Mesenchymal stem cell (in vitro differentiated cells and primary cell): Measurements from ENCODE around the gene PLD1.
A peak's percentile ranks its signal among the peaks of the same experiment; 100 is the strongest.

ENCODE experiments used
- DNase-seq: peaks from one replicate; pipeline ENCODE4 v3.0.0-alpha.2; 2013
- H2AFZ ChIP-seq: one replicate; pipeline ENCODE4 v1.6.1; 2013; ENCODE audit warnings: low read depth, mild to moderate bottlenecking, control low read depth, inconsistent platforms, low read length, moderate library complexity
- H2AK5ac ChIP-seq: 2 replicates; pipeline ENCODE4 v1.6.1; 2013; ENCODE audit warnings: low read length, moderate library complexity, mild to moderate bottlenecking, inconsistent platforms; ENCODE audit not compliant: severe bottlenecking
- H2BK120ac ChIP-seq: one replicate; pipeline ENCODE4 v1.6.1; 2013; ENCODE audit warnings: low read depth, mild to moderate bottlenecking, inconsistent platforms, low read length, moderate library complexity
- H2BK12ac ChIP-seq, 2 experiments: one replicate each; pipeline ENCODE4 v1.6.1; 2013; ENCODE audit warnings: inconsistent platforms in 2 of 2, low read length in 2 of 2, mild to moderate bottlenecking in 2 of 2, moderate library complexity in 2 of 2, control low read depth in 1 of 2
- H2BK15ac ChIP-seq: one replicate; pipeline ENCODE4 v1.6.1; 2013; ENCODE audit warnings: mild to moderate bottlenecking, low read depth, inconsistent platforms; ENCODE audit not compliant: poor library complexity, severe bottlenecking
- H2BK5ac ChIP-seq: 2 replicates; pipeline ENCODE4 v1.6.1; 2013; ENCODE audit warnings: low read depth, mild to moderate bottlenecking, low read length, control low read depth, inconsistent platforms; ENCODE audit not compliant: poor library complexity, severe bottlenecking
- H3K14ac ChIP-seq, 2 experiments: one replicate each; pipeline ENCODE4 v1.6.1; 2013; ENCODE audit warnings: inconsistent platforms in 2 of 2, low read length in 2 of 2, control low read depth in 1 of 2, mild to moderate bottlenecking in 1 of 2, moderate library complexity in 1 of 2
- H3K18ac ChIP-seq, 2 experiments: one replicate each; pipeline ENCODE4 v1.6.1; 2013; ENCODE audit warnings: inconsistent platforms in 2 of 2, low read length in 2 of 2, control low read depth in 1 of 2, low read depth in 1 of 2, mild to moderate bottlenecking in 1 of 2
- H3K23ac ChIP-seq, 2 experiments: one replicate each; pipeline ENCODE4 v1.6.1; 2013; ENCODE audit warnings: inconsistent platforms in 2 of 2, low read length in 2 of 2, mild to moderate bottlenecking in 2 of 2, moderate library complexity in 2 of 2, control low read depth in 1 of 2
- H3K27ac ChIP-seq: 2 replicates; pipeline ENCODE4 v1.5.1; 2013; ENCODE audit warnings: mild to moderate bottlenecking, moderate library complexity, low read length, control low read depth, inconsistent platforms; ENCODE audit not compliant: poor library complexity, severe bottlenecking
- H3K27me3 ChIP-seq, 2 experiments: 2 replicates each; pipeline versions ENCODE4 v1.6.1 to v1.7.0; 2013; ENCODE audit warnings: low read length in 2 of 2, mild to moderate bottlenecking in 2 of 2, moderate library complexity in 2 of 2, control low read depth in 1 of 2, inconsistent platforms in 1 of 2; ENCODE audit not compliant: control insufficient read depth in 1 of 2, insufficient read depth in 1 of 2
- H3K36me3 ChIP-seq, 2 experiments: 2 replicates each; pipeline versions ENCODE4 v1.6.1 to v1.7.0; 2013; ENCODE audit warnings: low read length in 2 of 2, control low read depth in 1 of 2, inconsistent platforms in 1 of 2, low read depth in 1 of 2, mild to moderate bottlenecking in 1 of 2; ENCODE audit not compliant: insufficient read depth in 2 of 2, control insufficient read depth in 1 of 2
- H3K4ac ChIP-seq, 2 experiments: one replicate each; pipeline ENCODE4 v1.6.1; 2013; ENCODE audit warnings: inconsistent platforms in 2 of 2, low read length in 2 of 2, mild to moderate bottlenecking in 2 of 2, moderate library complexity in 2 of 2, control low read depth in 1 of 2, low read depth in 1 of 2
- H3K4me1 ChIP-seq: 2 replicates; pipeline ENCODE4 v1.6.1; 2013; ENCODE audit warnings: low read depth, low read length, control low read depth; ENCODE audit not compliant: control insufficient read depth, insufficient read depth
- H3K4me2 ChIP-seq: 2 replicates; pipeline ENCODE4 v1.6.1; 2013; ENCODE audit warnings: low read length, mild to moderate bottlenecking, inconsistent platforms; ENCODE audit not compliant: poor library complexity, severe bottlenecking
- H3K4me3 ChIP-seq, 2 experiments: 2 replicates each; pipeline versions ENCODE4 v1.5.1 to v1.7.0; 2013; ENCODE audit warnings: low read length in 2 of 2, mild to moderate bottlenecking in 2 of 2, control low read depth in 1 of 2, low read depth in 1 of 2; ENCODE audit not compliant: insufficient read depth in 1 of 2
- H3K79me1 ChIP-seq: replicated peaks from 2 replicates; pipeline ENCODE4 v1.6.1; 2013; ENCODE audit warnings: mild to moderate bottlenecking, control low read depth, low read length, inconsistent platforms; ENCODE audit not compliant: poor library complexity, severe bottlenecking
- H3K9ac ChIP-seq: 2 replicates; pipeline ENCODE4 v1.7.0; 2013; ENCODE audit warnings: mild to moderate bottlenecking, low read length, moderate library complexity
- H3K9me3 ChIP-seq: 2 replicates; pipeline ENCODE4 v1.7.0; 2013; ENCODE audit warnings: mild to moderate bottlenecking, low read length; ENCODE audit not compliant: control insufficient read depth
- H4K8ac ChIP-seq: one replicate; pipeline ENCODE4 v1.6.1; 2013; ENCODE audit warnings: inconsistent platforms, mild to moderate bottlenecking, low read length, moderate library complexity
- H4K91ac ChIP-seq: one replicate; pipeline ENCODE4 v1.6.1; 2013; ENCODE audit warnings: mild to moderate bottlenecking, low read length, inconsistent platforms
- WGBS: methylation state at CpG from one replicate; pipeline ENCODE4 v1.1.7; 2013; ENCODE audit warnings: mixed read lengths; 5-methylcytosine and 5-hydroxymethylcytosine counted together

PLD1 gene

GRCh38 chr3:171744158-171744741, 66.0 kb downstream of the PLD1 start:
- H3K4me3 ChIP-seq = no peak overlapping the region
- no peak overlapping the region for H2BK15ac ChIP-seq
- no peak overlapping the region for H2BK12ac ChIP-seq
- 94% methylated on average over 5 of the region's 5 CpGs for WGBS
- peaks cover 9% of the 10 kb centered on the region for H3K4me1 ChIP-seq
- H3K14ac ChIP-seq = peak overlapping the region in 1 of 2 experiments; percentile 51
- no peaks in the 10 kb centered on the region for H3K27me3 ChIP-seq
- peaks cover 29% of the 10 kb centered on the region for H3K79me1 ChIP-seq
- no peak overlapping the region for H3K18ac ChIP-seq
- no peak overlapping the region for H3K9ac ChIP-seq
- H4K8ac ChIP-seq = no peak overlapping the region
- no peak overlapping the region for H2BK120ac ChIP-seq
- peaks cover 0 to 11% of the 10 kb centered on the region in 2 experiments for H3K36me3 ChIP-seq
- H3K23ac ChIP-seq = no peak overlapping the region
- no peak overlapping the region for H2AFZ ChIP-seq
- H3K27ac ChIP-seq = no peak overlapping the region
- no peak overlapping the region for H4K91ac ChIP-seq
- H3K9me3 ChIP-seq = no peaks in the 10 kb centered on the region
- no peak overlapping the region for H3K4ac ChIP-seq
- no peak for DNase-seq
- H2AK5ac ChIP-seq = no peak overlapping the region
- H3K4me2 ChIP-seq = no peak overlapping the region
- H2BK5ac ChIP-seq = no peak overlapping the region

DNA sequence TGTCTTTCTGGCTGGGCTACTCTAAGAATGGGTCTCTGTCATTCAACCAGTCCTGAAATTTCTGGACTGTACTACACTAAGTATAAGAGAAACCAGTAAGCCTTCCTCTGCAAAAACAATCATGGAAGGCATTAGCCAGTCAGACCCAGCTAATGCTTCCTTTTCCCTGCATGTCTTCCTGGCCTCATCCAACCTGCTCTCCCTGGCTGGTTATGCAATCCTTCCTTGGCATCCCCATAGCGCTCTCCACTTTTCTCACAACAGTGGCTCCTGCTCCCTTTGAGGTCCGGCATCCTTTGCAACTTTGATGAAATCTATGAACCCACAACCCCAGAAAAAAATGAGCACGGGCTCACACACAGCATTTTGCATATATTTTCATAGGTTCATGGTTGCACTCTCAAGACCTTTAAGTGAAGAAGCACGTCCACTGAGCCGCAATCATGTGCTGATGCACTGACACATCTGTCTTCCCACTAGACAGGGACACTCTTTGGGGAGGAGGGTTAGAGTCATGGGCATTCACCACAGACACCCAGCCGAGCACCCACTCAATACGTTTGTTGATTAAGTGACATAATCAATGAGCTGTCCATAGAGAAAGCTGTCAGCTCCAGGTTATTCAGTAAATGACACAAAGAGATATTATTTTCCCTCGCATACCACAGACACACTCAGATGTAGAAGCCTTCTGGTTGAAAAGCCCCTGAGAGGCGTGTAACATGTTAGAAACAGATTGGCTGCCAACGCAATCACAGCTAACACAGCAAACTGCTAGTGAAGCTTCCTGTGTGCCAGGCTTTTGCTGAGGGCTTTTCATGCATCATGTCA, 66.7 kb downstream of the PLD1 start:
- no peak overlapping the region for H2BK12ac ChIP-seq
- 93% methylated on average over 10 of the region's 10 CpGs for WGBS
- no peaks in the 10 kb centered on the region for H3K27me3 ChIP-seq
- peaks cover 0 to 11% of the 10 kb centered on the region in 2 experiments for H3K36me3 ChIP-seq
- no peak overlapping the region for H3K4me3 ChIP-seq
- H3K4me1 ChIP-seq = peaks cover 9% of the 10 kb centered on the region
- no peak overlapping the region for H4K91ac ChIP-seq
- H2BK5ac ChIP-seq = no peak overlapping the region
- no peak overlapping the region for H3K14ac ChIP-seq
- H3K9ac ChIP-seq = no peak overlapping the region
- peaks cover 32% of the 10 kb centered on the region for H3K79me1 ChIP-seq
- H3K27ac ChIP-seq = no peak overlapping the region
- no peak overlapping the region for H4K8ac ChIP-seq
- no peak overlapping the region for H2BK15ac ChIP-seq
- H3K4ac ChIP-seq = no peak overlapping the region
- H3K4me2 ChIP-seq = no peak overlapping the region
- H3K23ac ChIP-seq = no peak overlapping the region
- no peaks in the 10 kb centered on the region for H3K9me3 ChIP-seq
- H3K18ac ChIP-seq = peak overlapping the region in 1 of 2 experiments; percentile 22
- H2AK5ac ChIP-seq = no peak overlapping the region
- no peak overlapping the region for H2AFZ ChIP-seq
- no peak overlapping the region for H2BK120ac ChIP-seq
- no peak for DNase-seq

DNA sequence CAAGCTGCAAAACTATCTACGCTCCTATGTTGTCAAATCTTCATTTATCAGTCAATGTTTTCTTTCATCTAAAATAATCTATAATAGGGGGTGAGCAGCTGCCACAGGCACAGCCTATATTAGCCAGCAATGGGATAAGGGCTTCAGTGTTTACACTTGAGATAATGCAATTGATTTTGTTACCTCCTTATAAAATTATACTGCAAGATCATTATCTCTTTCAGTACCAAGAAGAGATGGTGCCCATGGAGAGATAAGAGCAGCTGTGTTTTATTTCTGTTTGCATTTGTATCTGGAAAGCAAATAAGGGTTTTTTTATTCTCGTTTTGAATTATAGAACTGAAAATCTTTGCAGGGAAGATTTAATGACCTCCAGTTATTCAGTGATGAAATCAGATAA, 68.9 kb downstream of the PLD1 start:
- no peak overlapping the region for H2AK5ac ChIP-seq
- H2BK120ac ChIP-seq = no peak overlapping the region
- DNase-seq = no peak
- H3K14ac ChIP-seq = no peak overlapping the region
- H3K4me1 ChIP-seq = peaks cover 9% of the 10 kb centered on the region
- no peak overlapping the region for H2BK5ac ChIP-seq
- H2BK12ac ChIP-seq = no peak overlapping the region
- peaks cover 27% of the 10 kb centered on the region for H3K79me1 ChIP-seq
- H2BK15ac ChIP-seq = peak overlapping the region; percentile 38
- no peak overlapping the region for H2AFZ ChIP-seq
- no peak overlapping the region for H3K18ac ChIP-seq
- no peaks in the 10 kb centered on the region for H3K9me3 ChIP-seq
- no peaks in the 10 kb centered on the region for H3K27me3 ChIP-seq
- H3K23ac ChIP-seq = no peak overlapping the region
- H3K36me3 ChIP-seq = peaks cover 0 to 14% of the 10 kb centered on the region in 2 experiments
- H3K4ac ChIP-seq = no peak overlapping the region
- H3K4me3 ChIP-seq = no peak overlapping the region
- H4K91ac ChIP-seq = no peak overlapping the region
- WGBS = no CpG with 5 or more reads among the region's 2 CpGs
- no peak overlapping the region for H3K27ac ChIP-seq
- no peak overlapping the region for H4K8ac ChIP-seq
- H3K4me2 ChIP-seq = no peak overlapping the region
- no peak overlapping the region for H3K9ac ChIP-seq

GRCh38 chr3:171736556-171736955, 73.7 kb downstream of the PLD1 start:
- Histone ChIP-seq H2BK120ac (no peak overlapping the region), H3K4me3 (no peak overlapping the region), H3K14ac (no peak overlapping the region), H3K9me3 (no peaks in the 10 kb centered on the region), H2BK5ac (no peak overlapping the region), H3K79me1 (peaks cover 3% of the 10 kb centered on the region), H3K18ac (no peak overlapping the region), H3K4me1 (no peaks in the 10 kb centered on the region), H2BK15ac (no peak overlapping the region), H2AK5ac (no peak overlapping the region), H3K27ac (no peak overlapping the region), H3K4me2 (no peak overlapping the region), H2BK12ac (no peak overlapping the region), H3K36me3 (peaks cover 6 to 19% of the 10 kb centered on the region in 2 experiments), H3K9ac (no peak overlapping the region), H3K23ac (no peak overlapping the region), H4K91ac (no peak overlapping the region), H3K27me3 (no peaks in the 10 kb centered on the region), H4K8ac (no peak overlapping the region), H3K4ac (no peak overlapping the region), H2AFZ (no peak overlapping the region)
- no peak for DNase-seq
- WGBS = 84% methylated on average over 2 of the region's 2 CpGs
